ENCODE data around the gene INTU.

- TF ChIP-seq CTCF (IDR thresholded peaks at IDR 0.05) (no peak), TCF7L2 (IDR thresholded peaks at IDR 0.05; ENCODE audit: low read depth, low read length) (no peak), SIN3A (IDR thresholded peaks at IDR 0.05; ENCODE audit: borderline replicate concordance, insufficient read depth, low read depth, low read length) (no peak)
Observed at GRCh38 chr4:127698789-127699200, 66.0 kb downstream of the INTU start.

Measured in Panc1 (cell line).